Measurements from ENCODE around the gene TCF7L1. TPM values are rescaled to one million over a fixed set of nuclear protein-coding genes. Genes with fewer than 3 reads are reported as not detected.

The TCF7L1 gene
- total and polyA plus RNA-seq, 2 of the 13 experiments (the other 11 are each of a cell fraction or from before 2014, with no cell fraction given), result 0.04 to 0.15 TPM

GRCh38 chr2:85326406-85327159 is 193.4 kb downstream of the TCF7L1 start (continued):
- 0 out of 2 replicates have a peak, but pooled peaks have one; percentile 50 for TF ChIP-seq ZNF777 (CRISPR knock-in tag; IDR thresholded peaks at IDR 0.05)
- TF ChIP-seq ZNF142 (CRISPR knock-in tag; IDR thresholded peaks at IDR 0.05), result peak; percentile 58; the same call in 1 of the 2 replicates
- TF ChIP-seq MLLT10 (CRISPR knock-in tag; IDR thresholded peaks at IDR 0.05), result 0 out of 2 replicates have a peak, but pooled peaks have one; percentile 14
- no peak for TF ChIP-seq SRSF9 (IDR thresholded peaks at IDR 0.05; ENCODE audit: borderline replicate concordance, insufficient read depth, low read depth, low read length, poor library complexity, severe bottlenecking)
- TF ChIP-seq CREB1 (IDR thresholded peaks at IDR 0.05), result no peak
- no peak for TF ChIP-seq CREB1 (CRISPR knock-in tag; IDR thresholded peaks at IDR 0.05)
- TF ChIP-seq SIX4 (CRISPR knock-in tag; IDR thresholded peaks at IDR 0.05), result no peak
- TF ChIP-seq MEF2D (CRISPR knock-in tag; IDR thresholded peaks at IDR 0.05), result peak; percentile 31; the same call in 1 of the 2 replicates
- TF ChIP-seq, protein P1, sequence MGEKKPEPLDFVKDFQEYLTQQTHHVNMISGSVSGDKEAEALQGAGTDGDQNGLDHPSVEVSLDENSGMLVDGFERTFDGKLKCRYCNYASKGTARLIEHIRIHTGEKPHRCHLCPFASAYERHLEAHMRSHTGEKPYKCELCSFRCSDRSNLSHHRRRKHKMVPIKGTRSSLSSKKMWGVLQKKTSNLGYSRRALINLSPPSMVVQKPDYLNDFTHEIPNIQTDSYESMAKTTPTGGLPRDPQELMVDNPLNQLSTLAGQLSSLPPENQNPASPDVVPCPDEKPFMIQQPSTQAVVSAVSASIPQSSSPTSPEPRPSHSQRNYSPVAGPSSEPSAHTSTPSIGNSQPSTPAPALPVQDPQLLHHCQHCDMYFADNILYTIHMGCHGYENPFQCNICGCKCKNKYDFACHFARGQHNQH (CRISPR knock-in tag; IDR thresholded peaks at IDR 0.05), result no peak; the same call in 1 of the 2 replicates
- no peak for TF ChIP-seq SP1 (IDR thresholded peaks at IDR 0.05)
- no peak for TF ChIP-seq SP1 (CRISPR knock-in tag; IDR thresholded peaks at IDR 0.05)
- TF ChIP-seq, protein P2, sequence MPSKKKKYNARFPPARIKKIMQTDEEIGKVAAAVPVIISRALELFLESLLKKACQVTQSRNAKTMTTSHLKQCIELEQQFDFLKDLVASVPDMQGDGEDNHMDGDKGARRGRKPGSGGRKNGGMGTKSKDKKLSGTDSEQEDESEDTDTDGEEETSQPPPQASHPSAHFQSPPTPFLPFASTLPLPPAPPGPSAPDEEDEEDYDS (CRISPR knock-in tag; IDR thresholded peaks at IDR 0.05), result no peak
- no peak for TF ChIP-seq ARNT (IDR thresholded peaks at IDR 0.05)
- no peak for TF ChIP-seq ZBED4 (CRISPR knock-in tag; IDR thresholded peaks at IDR 0.05; ENCODE audit: borderline replicate concordance)
- no peak for TF ChIP-seq PLSCR1 (CRISPR knock-in tag; IDR thresholded peaks at IDR 0.05; ENCODE audit: borderline replicate concordance)
- no peak for TF ChIP-seq SP140L (CRISPR knock-in tag; IDR thresholded peaks at IDR 0.05; ENCODE audit: borderline replicate concordance)
- no peak for TF ChIP-seq TOPORS (CRISPR knock-in tag; IDR thresholded peaks at IDR 0.05)
- TF ChIP-seq SSRP1 (CRISPR knock-in tag; IDR thresholded peaks at IDR 0.05), result peak; percentile 84; the same call in 1 of the 2 replicates

All from HepG2 (cell line).